ENCODE data around the gene TMEM131. TPM values are rescaled to one million over a fixed set of nuclear protein-coding genes. Genes with fewer than 3 reads are reported as not detected.

TMEM131 gene
- total RNA-seq, 1 donor from 2014 or later, result 52.9 TPM

GRCh38 chr2:97724073-97724410 is 271.7 kb downstream of the TMEM131 start:
- no peak overlapping the region for H3K4me3 Mint-ChIP-seq
- no peak for DNase-seq (ENCODE audit: low spot score in 2 of 2, unreplicated experiment in 2 of 2)
- H3K27me3 Mint-ChIP-seq (ENCODE audit: low read depth), result no peaks in the 10 kb centered on the region
- H3K36me3 Mint-ChIP-seq, result peaks cover 2% of the 10 kb centered on the region
- H3K27ac Mint-ChIP-seq, result no peak overlapping the region
- peaks cover 2% of the 10 kb centered on the region for H3K4me1 Mint-ChIP-seq
- no peaks in the 10 kb centered on the region for H3K9me3 Mint-ChIP-seq
- no peak for TF ChIP-seq CTCF (IDR thresholded peaks at IDR 0.05; ENCODE audit: unreplicated experiment)

- no peak for TF ChIP-seq CTCF (IDR thresholded peaks at IDR 0.05; ENCODE audit: unreplicated experiment)
- H3K27me3 Mint-ChIP-seq (ENCODE audit: low read depth), result no peaks in the 10 kb centered on the region
- H3K27ac Mint-ChIP-seq, result no peak overlapping the region
- no peak overlapping the region for H3K4me3 Mint-ChIP-seq
- no peak for DNase-seq (ENCODE audit: low spot score in 2 of 2, unreplicated experiment in 2 of 2)
- H3K9me3 Mint-ChIP-seq, result no peaks in the 10 kb centered on the region
- peaks cover 2% of the 10 kb centered on the region for H3K4me1 Mint-ChIP-seq
- H3K36me3 Mint-ChIP-seq, result peaks cover 2% of the 10 kb centered on the region
These were observed 272.3 kb downstream of the TMEM131 start for GRCh38 chr2:97723156-97724072.

- peaks cover 2% of the 10 kb centered on the region for H3K4me1 Mint-ChIP-seq
- no peak for DNase-seq (ENCODE audit: low spot score in 2 of 2, unreplicated experiment in 2 of 2)
- H3K27me3 Mint-ChIP-seq (ENCODE audit: low read depth), result no peaks in the 10 kb centered on the region
- H3K36me3 Mint-ChIP-seq, result peaks cover 2% of the 10 kb centered on the region
- TF ChIP-seq CTCF (IDR thresholded peaks at IDR 0.05; ENCODE audit: unreplicated experiment), result no peak
- H3K27ac Mint-ChIP-seq, result no peak overlapping the region
- no peak overlapping the region for H3K4me3 Mint-ChIP-seq
- H3K9me3 Mint-ChIP-seq, result no peaks in the 10 kb centered on the region
These were observed 273.5 kb downstream of the TMEM131 start for GRCh38 chr2:97722227-97722626.

- Mint-ChIP-seq H3K27ac (no peak overlapping the region), H3K27me3 (ENCODE audit: low read depth) (no peaks in the 10 kb centered on the region), H3K36me3 (no peaks in the 10 kb centered on the region), H3K4me1 (peaks cover 6% of the 10 kb centered on the region), H3K4me3 (no peak overlapping the region), H3K9me3 (no peaks in the 10 kb centered on the region)
- DNase-seq (ENCODE audit: low spot score in 2 of 2, unreplicated experiment in 2 of 2), result no peak
- TF ChIP-seq CTCF (IDR thresholded peaks at IDR 0.05; ENCODE audit: unreplicated experiment), result no peak
These were observed 275.0 kb downstream of the TMEM131 start for GRCh38 chr2:97720746-97721145.

- Mint-ChIP-seq H3K4me3 (no peak overlapping the region), H3K27me3 (ENCODE audit: low read depth) (no peaks in the 10 kb centered on the region), H3K27ac (no peak overlapping the region), H3K9me3 (no peaks in the 10 kb centered on the region), H3K36me3 (no peaks in the 10 kb centered on the region), H3K4me1 (peaks cover 6% of the 10 kb centered on the region)
- no peak for DNase-seq (ENCODE audit: low spot score in 2 of 2, unreplicated experiment in 2 of 2)
- no peak for TF ChIP-seq CTCF (IDR thresholded peaks at IDR 0.05; ENCODE audit: unreplicated experiment)
These were observed 276.2 kb downstream of the TMEM131 start for GRCh38 chr2:97719362-97720155.

Measured in mesothelial cell of epicardium (in vitro differentiated cells).